Measurements from ENCODE around the gene RAC2. TPM values are rescaled to one million over a fixed set of nuclear protein-coding genes. Genes with fewer than 3 reads are reported as not detected.
A peak's percentile ranks its signal among the peaks of the same experiment; 100 is the strongest.

RAC2 gene
- total and polyA plus RNA-seq, 9 of the 15 experiments (the other 6 are each of a cell fraction or from before 2014, with no cell fraction given): 22.7 to 103 (median 43.3) TPM

DNA sequence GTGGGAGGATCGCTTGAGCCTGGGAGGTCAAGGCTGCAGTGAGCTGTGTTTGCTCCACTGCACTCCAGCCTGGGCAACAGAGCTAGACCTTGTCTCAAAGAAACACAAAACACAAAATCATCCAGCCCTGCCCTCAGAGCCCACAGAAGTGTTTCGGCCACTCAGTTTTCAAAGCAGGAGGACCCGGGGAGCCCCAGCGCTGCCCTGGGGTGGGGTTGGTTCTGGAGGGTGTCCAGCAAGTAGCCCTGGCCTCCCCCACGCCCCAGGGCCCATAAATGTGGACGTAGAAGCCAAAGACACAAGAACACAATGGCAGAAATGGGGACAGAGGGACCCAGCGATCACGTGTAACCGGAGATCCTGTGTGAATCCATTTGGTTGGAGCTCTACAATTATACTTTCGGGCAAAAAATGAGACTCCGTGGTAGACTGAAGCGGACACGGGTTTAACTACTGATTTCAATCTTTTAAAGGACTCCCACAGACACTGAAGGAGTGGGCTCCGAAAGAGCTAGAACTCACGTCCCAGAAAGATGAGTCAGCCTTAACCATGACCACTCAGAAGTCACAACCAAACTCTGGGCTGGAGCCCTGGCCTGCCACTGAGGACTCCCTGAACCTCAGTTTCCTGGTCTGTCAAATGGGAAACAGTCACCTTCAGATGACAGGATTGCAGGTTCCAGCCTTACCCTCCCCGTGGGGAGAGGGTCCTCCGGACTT, 29.2 kb upstream of the RAC2 start (continued):
- TF ChIP-seq EGR1 (conservative IDR thresholded peaks at IDR 0.05): peak; percentile 60
- TF ChIP-seq ESRRA (IDR thresholded peaks at IDR 0.05; ENCODE audit: borderline replicate concordance, low read depth): 0 out of 2 replicates have a peak, but pooled peaks have one; percentile 22
- TF ChIP-seq, protein P1, sequence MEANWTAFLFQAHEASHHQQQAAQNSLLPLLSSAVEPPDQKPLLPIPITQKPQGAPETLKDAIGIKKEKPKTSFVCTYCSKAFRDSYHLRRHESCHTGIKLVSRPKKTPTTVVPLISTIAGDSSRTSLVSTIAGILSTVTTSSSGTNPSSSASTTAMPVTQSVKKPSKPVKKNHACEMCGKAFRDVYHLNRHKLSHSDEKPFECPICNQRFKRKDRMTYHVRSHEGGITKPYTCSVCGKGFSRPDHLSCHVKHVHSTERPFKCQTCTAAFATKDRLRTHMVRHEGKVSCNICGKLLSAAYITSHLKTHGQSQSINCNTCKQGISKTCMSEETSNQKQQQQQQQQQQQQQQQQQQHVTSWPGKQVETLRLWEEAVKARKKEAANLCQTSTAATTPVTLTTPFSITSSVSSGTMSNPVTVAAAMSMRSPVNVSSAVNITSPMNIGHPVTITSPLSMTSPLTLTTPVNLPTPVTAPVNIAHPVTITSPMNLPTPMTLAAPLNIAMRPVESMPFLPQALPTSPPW (CRISPR knock-in tag; IDR thresholded peaks at IDR 0.05): peak; percentile 37; the same call in 1 of the 2 replicates
- TF ChIP-seq NEUROD1 (IDR thresholded peaks at IDR 0.05; ENCODE audit: borderline replicate concordance, low read depth, low read length, partially characterized antibody): peak; percentile 75
- TF ChIP-seq CAMTA2 (CRISPR knock-in tag; conservative IDR thresholded peaks at IDR 0.05): no peak
- peak; percentile 34; the same call in 1 of the 2 replicates for TF ChIP-seq CREM (IDR thresholded peaks at IDR 0.05; ENCODE audit: low read depth)
- TF ChIP-seq NR1H2 (CRISPR knock-in tag; IDR thresholded peaks at IDR 0.05): no peak
- no peak for TF ChIP-seq BRCA1 (IDR thresholded peaks at IDR 0.05)
- no peak for TF ChIP-seq BRCA1 (CRISPR knock-in tag; IDR thresholded peaks at IDR 0.05)
- TF ChIP-seq ATF1 (CRISPR knock-in tag; IDR thresholded peaks at IDR 0.05): no peak
- TF ChIP-seq ATF1 (tag; IDR thresholded peaks at IDR 0.05): peak; percentile 38; the same call in 1 of the 2 replicates
- peak; percentile 62; the same call in 1 of the 2 replicates for TF ChIP-seq BACH1 (tag; IDR thresholded peaks at IDR 0.05)
- TF ChIP-seq, protein P2, sequence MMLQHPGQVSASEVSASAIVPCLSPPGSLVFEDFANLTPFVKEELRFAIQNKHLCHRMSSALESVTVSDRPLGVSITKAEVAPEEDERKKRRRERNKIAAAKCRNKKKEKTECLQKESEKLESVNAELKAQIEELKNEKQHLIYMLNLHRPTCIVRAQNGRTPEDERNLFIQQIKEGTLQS (IDR thresholded peaks at IDR 0.05): peak; percentile 81
- TF ChIP-seq, protein P2 (CRISPR knock-in tag; conservative IDR thresholded peaks at IDR 0.05): no peak
- peak; percentile 50 for TF ChIP-seq DPF2 (IDR thresholded peaks at IDR 0.05)
- TF ChIP-seq, protein P3, sequence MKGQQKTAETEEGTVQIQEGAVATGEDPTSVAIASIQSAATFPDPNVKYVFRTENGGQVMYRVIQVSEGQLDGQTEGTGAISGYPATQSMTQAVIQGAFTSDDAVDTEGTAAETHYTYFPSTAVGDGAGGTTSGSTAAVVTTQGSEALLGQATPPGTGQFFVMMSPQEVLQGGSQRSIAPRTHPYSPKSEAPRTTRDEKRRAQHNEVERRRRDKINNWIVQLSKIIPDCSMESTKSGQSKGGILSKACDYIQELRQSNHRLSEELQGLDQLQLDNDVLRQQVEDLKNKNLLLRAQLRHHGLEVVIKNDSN (CRISPR knock-in tag; IDR thresholded peaks at IDR 0.05): no peak
- no peak for TF ChIP-seq LCOR (CRISPR knock-in tag; IDR thresholded peaks at IDR 0.05)
- TF ChIP-seq ADNP (tag; IDR thresholded peaks at IDR 0.05): peak; percentile 17; the same call in 1 of the 2 replicates
- peak; percentile 85 for TF ChIP-seq ZNF316 (IDR thresholded peaks at IDR 0.05)
- 0 out of 2 replicates have a peak, but pooled peaks have one; percentile 19 for TF ChIP-seq FOXM1 (IDR thresholded peaks at IDR 0.05; ENCODE audit: low read depth)
- no peak for TF ChIP-seq FOXM1 (CRISPR knock-in tag; IDR thresholded peaks at IDR 0.05; ENCODE audit: low read depth)
- no peak for TF ChIP-seq ZFX (CRISPR knock-in tag; IDR thresholded peaks at IDR 0.05)
- TF ChIP-seq RHOXF2B (CRISPR knock-in tag; conservative IDR thresholded peaks at IDR 0.05): no peak
- TF ChIP-seq LEF1 (IDR thresholded peaks at IDR 0.05): 0 out of 2 replicates have a peak, but pooled peaks have one; percentile 18
- peak in 1 of 2 experiments; percentile 18; a peak in 1 of 4 replicates for TF ChIP-seq HDAC1 (IDR thresholded peaks at IDR 0.05)

All from K562 (cell line).